Stomach (tissue), 4 donors: Measurements from ENCODE around the gene CAPN9.

Experiments
- CTCF ChIP-seq, 7 experiments: fragments of 450-650 bp in 4 of 7; fragments of 200-600 bp in 3 of 7; sonication (generic) in 3 of 7; IDR thresholded peaks; one replicate each; pipeline ENCODE4 v1.5.1; 2016 to 2019; ENCODE audit warnings: antibody characterized with exemption in 7 of 7, control low read depth in 2 of 7, mild to moderate bottlenecking in 1 of 7
- EP300 ChIP-seq: sonication (generic); formaldehyde crosslinking; IDR thresholded peaks from one replicate; pipeline ENCODE4 v1.6.1; 2017; ENCODE audit warnings: antibody characterized with exemption
- POLR2A ChIP-seq, 4 donors: fragments of 450-650 bp; IDR thresholded peaks; one replicate each; pipeline ENCODE4 v1.6.1; 2016; ENCODE audit warnings: antibody characterized with exemption in 4 of 4, control low read depth in 2 of 4, mild to moderate bottlenecking in 1 of 4, moderate library complexity in 1 of 4
- POLR2AphosphoS5 ChIP-seq, 3 donors: sonication (generic); formaldehyde crosslinking; IDR thresholded peaks; one replicate each; pipeline ENCODE4 v1.6.1; 2016; ENCODE audit warnings: antibody characterized with exemption in 3 of 3

DNA sequence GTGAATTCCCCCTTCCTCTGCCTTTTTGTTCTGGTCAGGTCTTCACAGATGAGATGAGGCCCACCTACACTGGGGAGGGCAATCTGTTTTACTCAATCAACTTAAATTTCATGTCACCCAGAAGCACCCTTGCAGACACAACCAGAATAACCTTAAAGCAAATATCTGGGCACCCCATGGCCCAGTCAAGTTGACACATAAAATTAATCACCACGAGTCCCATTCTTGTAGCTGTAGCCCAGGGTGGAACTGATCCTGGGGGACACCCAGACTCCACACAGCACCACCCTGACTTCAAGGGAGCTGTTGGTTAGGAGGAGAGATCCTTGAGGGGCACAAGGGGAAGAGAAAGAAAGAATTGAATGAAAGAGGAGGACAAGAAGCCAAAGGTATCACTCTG lies 23.1 kb downstream of the CAPN9 start:
- TF ChIP-seq CTCF (IDR thresholded peaks at IDR 0.05) (no peak), POLR2A (IDR thresholded peaks at IDR 0.05) (no peak), POLR2AphosphoS5 (IDR thresholded peaks at IDR 0.05) (no peak), EP300 (no peak)
